ENCODE data around the gene SYNGR4. TPM values are rescaled to one million over a fixed set of nuclear protein-coding genes. Genes with fewer than 3 reads are reported as not detected.

The SYNGR4 gene
- total RNA-seq, 1 experiment from 2014 or later = not detected

DNA sequence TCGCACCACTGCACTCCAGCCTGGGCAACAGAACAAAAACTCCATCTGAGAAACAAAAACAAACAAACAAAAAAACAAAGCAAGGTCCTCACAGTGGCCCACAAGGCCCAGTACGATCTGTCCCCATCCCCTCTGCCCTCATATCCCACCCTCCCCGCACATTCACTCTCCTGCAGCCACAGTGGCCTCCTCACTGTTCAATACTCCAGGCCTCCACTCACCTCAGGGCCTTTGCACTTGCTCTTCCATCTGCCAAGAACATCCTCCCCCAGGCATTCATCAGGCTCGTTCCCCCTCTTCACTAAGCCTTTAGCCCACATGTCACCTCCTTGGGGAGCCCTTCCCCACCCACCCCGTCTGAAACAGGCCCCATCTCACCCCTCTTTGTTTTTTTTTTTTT lies 5.0 kb upstream of the SYNGR4 start (continued):
- TF ChIP-seq, protein P1, sequence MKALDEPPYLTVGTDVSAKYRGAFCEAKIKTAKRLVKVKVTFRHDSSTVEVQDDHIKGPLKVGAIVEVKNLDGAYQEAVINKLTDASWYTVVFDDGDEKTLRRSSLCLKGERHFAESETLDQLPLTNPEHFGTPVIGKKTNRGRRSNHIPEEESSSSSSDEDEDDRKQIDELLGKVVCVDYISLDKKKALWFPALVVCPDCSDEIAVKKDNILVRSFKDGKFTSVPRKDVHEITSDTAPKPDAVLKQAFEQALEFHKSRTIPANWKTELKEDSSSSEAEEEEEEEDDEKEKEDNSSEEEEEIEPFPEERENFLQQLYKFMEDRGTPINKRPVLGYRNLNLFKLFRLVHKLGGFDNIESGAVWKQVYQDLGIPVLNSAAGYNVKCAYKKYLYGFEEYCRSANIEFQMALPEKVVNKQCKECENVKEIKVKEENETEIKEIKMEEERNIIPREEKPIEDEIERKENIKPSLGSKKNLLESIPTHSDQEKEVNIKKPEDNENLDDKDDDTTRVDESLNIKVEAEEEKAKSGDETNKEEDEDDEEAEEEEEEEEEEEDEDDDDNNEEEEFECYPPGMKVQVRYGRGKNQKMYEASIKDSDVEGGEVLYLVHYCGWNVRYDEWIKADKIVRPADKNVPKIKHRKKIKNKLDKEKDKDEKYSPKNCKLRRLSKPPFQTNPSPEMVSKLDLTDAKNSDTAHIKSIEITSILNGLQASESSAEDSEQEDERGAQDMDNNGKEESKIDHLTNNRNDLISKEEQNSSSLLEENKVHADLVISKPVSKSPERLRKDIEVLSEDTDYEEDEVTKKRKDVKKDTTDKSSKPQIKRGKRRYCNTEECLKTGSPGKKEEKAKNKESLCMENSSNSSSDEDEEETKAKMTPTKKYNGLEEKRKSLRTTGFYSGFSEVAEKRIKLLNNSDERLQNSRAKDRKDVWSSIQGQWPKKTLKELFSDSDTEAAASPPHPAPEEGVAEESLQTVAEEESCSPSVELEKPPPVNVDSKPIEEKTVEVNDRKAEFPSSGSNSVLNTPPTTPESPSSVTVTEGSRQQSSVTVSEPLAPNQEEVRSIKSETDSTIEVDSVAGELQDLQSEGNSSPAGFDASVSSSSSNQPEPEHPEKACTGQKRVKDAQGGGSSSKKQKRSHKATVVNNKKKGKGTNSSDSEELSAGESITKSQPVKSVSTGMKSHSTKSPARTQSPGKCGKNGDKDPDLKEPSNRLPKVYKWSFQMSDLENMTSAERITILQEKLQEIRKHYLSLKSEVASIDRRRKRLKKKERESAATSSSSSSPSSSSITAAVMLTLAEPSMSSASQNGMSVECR (CRISPR knock-in tag; IDR thresholded peaks at IDR 0.05; ENCODE audit: borderline replicate concordance) = no peak
- TF ChIP-seq, protein P2, sequence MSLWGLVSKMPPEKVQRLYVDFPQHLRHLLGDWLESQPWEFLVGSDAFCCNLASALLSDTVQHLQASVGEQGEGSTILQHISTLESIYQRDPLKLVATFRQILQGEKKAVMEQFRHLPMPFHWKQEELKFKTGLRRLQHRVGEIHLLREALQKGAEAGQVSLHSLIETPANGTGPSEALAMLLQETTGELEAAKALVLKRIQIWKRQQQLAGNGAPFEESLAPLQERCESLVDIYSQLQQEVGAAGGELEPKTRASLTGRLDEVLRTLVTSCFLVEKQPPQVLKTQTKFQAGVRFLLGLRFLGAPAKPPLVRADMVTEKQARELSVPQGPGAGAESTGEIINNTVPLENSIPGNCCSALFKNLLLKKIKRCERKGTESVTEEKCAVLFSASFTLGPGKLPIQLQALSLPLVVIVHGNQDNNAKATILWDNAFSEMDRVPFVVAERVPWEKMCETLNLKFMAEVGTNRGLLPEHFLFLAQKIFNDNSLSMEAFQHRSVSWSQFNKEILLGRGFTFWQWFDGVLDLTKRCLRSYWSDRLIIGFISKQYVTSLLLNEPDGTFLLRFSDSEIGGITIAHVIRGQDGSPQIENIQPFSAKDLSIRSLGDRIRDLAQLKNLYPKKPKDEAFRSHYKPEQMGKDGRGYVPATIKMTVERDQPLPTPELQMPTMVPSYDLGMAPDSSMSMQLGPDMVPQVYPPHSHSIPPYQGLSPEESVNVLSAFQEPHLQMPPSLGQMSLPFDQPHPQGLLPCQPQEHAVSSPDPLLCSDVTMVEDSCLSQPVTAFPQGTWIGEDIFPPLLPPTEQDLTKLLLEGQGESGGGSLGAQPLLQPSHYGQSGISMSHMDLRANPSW (CRISPR knock-in tag; conservative IDR thresholded peaks at IDR 0.05; ENCODE audit: low read depth) = no peak
- TF ChIP-seq RORB (CRISPR knock-in tag; IDR thresholded peaks at IDR 0.05) (no peak), ZNF317 (CRISPR knock-in tag; IDR thresholded peaks at IDR 0.05; ENCODE audit: borderline replicate concordance, low read depth) (no peak), ZNF396 (CRISPR knock-in tag; IDR thresholded peaks at IDR 0.05; ENCODE audit: borderline replicate concordance) (no peak), NFATC4 (CRISPR knock-in tag; IDR thresholded peaks at IDR 0.05) (no peak), NFYB (CRISPR knock-in tag; conservative IDR thresholded peaks at IDR 0.05; ENCODE audit: low read depth) (no peak), NR2C2 (CRISPR knock-in tag; IDR thresholded peaks at IDR 0.05) (no peak), KAT7 (CRISPR knock-in tag; IDR thresholded peaks at IDR 0.05; ENCODE audit: borderline replicate concordance) (no peak)
- TF ChIP-seq, protein P3, sequence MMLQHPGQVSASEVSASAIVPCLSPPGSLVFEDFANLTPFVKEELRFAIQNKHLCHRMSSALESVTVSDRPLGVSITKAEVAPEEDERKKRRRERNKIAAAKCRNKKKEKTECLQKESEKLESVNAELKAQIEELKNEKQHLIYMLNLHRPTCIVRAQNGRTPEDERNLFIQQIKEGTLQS (CRISPR knock-in tag; conservative IDR thresholded peaks at IDR 0.05) = no peak
- TF ChIP-seq, protein P4, sequence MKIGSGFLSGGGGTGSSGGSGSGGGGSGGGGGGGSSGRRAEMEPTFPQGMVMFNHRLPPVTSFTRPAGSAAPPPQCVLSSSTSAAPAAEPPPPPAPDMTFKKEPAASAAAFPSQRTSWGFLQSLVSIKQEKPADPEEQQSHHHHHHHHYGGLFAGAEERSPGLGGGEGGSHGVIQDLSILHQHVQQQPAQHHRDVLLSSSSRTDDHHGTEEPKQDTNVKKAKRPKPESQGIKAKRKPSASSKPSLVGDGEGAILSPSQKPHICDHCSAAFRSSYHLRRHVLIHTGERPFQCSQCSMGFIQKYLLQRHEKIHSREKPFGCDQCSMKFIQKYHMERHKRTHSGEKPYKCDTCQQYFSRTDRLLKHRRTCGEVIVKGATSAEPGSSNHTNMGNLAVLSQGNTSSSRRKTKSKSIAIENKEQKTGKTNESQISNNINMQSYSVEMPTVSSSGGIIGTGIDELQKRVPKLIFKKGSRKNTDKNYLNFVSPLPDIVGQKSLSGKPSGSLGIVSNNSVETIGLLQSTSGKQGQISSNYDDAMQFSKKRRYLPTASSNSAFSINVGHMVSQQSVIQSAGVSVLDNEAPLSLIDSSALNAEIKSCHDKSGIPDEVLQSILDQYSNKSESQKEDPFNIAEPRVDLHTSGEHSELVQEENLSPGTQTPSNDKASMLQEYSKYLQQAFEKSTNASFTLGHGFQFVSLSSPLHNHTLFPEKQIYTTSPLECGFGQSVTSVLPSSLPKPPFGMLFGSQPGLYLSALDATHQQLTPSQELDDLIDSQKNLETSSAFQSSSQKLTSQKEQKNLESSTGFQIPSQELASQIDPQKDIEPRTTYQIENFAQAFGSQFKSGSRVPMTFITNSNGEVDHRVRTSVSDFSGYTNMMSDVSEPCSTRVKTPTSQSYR (CRISPR knock-in tag; IDR thresholded peaks at IDR 0.05) = no peak
- TF ChIP-seq, protein P5, sequence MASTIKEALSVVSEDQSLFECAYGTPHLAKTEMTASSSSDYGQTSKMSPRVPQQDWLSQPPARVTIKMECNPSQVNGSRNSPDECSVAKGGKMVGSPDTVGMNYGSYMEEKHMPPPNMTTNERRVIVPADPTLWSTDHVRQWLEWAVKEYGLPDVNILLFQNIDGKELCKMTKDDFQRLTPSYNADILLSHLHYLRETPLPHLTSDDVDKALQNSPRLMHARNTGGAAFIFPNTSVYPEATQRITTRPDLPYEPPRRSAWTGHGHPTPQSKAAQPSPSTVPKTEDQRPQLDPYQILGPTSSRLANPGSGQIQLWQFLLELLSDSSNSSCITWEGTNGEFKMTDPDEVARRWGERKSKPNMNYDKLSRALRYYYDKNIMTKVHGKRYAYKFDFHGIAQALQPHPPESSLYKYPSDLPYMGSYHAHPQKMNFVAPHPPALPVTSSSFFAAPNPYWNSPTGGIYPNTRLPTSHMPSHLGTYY (CRISPR knock-in tag; IDR thresholded peaks at IDR 0.05) = no peak
- TF ChIP-seq, protein P6, sequence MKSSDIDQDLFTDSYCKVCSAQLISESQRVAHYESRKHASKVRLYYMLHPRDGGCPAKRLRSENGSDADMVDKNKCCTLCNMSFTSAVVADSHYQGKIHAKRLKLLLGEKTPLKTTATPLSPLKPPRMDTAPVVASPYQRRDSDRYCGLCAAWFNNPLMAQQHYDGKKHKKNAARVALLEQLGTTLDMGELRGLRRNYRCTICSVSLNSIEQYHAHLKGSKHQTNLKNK (CRISPR knock-in tag; IDR thresholded peaks at IDR 0.05) = no peak
- TF ChIP-seq, protein P7, sequence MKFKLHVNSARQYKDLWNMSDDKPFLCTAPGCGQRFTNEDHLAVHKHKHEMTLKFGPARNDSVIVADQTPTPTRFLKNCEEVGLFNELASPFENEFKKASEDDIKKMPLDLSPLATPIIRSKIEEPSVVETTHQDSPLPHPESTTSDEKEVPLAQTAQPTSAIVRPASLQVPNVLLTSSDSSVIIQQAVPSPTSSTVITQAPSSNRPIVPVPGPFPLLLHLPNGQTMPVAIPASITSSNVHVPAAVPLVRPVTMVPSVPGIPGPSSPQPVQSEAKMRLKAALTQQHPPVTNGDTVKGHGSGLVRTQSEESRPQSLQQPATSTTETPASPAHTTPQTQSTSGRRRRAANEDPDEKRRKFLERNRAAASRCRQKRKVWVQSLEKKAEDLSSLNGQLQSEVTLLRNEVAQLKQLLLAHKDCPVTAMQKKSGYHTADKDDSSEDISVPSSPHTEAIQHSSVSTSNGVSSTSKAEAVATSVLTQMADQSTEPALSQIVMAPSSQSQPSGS (CRISPR knock-in tag; IDR thresholded peaks at IDR 0.05; ENCODE audit: borderline replicate concordance, low read depth) = no peak

All from WTC11 (cell line).